ENCODE data around the gene TAC3.
"Not testable (repeated sequence)": the region's sequence is repeated elsewhere in the genome, so short reads cannot be mapped to it uniquely, and the experiment has no call there.

Gene TAC3

GRCh38 chr12:57033431-57033830 lies 17.1 kb upstream of the TAC3 start:
- no peak for DNase-seq

GRCh38 chr12:57031789-57032188 lies 15.5 kb upstream of the TAC3 start:
- DNase-seq = no peak

GRCh38 chr12:57031138-57031725 lies 14.9 kb upstream of the TAC3 start:
- peak; percentile 34 to 62 (median 56) for DNase-seq

- no peak for DNase-seq
Observed at GRCh38 chr12:57029457-57029856, 13.1 kb upstream of the TAC3 start.

- no peak for DNase-seq
Observed at GRCh38 chr12:57027805-57028153, 11.4 kb upstream of the TAC3 start.

- no peak for DNase-seq
Observed at GRCh38 chr12:57027011-57027804, 10.9 kb upstream of the TAC3 start.

- no peak for DNase-seq
Observed at GRCh38 chr12:57025196-57025595, 8.9 kb upstream of the TAC3 start.

GRCh38 chr12:57022324-57022723 lies 6.0 kb upstream of the TAC3 start:
- DNase-seq = not testable (repeated sequence)

GRCh38 chr12:57019983-57020719 lies 3.8 kb upstream of the TAC3 start:
- DNase-seq = no peak

GRCh38 chr12:57018906-57019305 lies 2.6 kb upstream of the TAC3 start:
- no peak for DNase-seq

GRCh38 chr12:57018353-57018752 lies 2.0 kb upstream of the TAC3 start:
- DNase-seq = not testable (repeated sequence)

- peak in 1 of 4 experiments; percentile 8 for DNase-seq
Observed at GRCh38 chr12:57012600-57013465, 3.5 kb downstream of the TAC3 start.

GRCh38 chr12:57011438-57012424 lies 4.6 kb downstream of the TAC3 start:
- no peak for DNase-seq

- no peak for DNase-seq
Observed at GRCh38 chr12:57010627-57011247, 5.6 kb downstream of the TAC3 start.

GRCh38 chr12:57009949-57010626 lies 6.2 kb downstream of the TAC3 start:
- no peak for DNase-seq

- peak; percentile 49 to 83 (median 68) for DNase-seq
Observed at GRCh38 chr12:57008178-57008577, 8.2 kb downstream of the TAC3 start.

- DNase-seq = no peak
Observed at GRCh38 chr12:57006809-57007475, 9.4 kb downstream of the TAC3 start.

- DNase-seq = peak; percentile 71 to 94 (median 82)
Observed at GRCh38 chr12:57005980-57006808, 10.1 kb downstream of the TAC3 start, which contains the start of gene ZBTB39. Gene ZBTB39 (minus strand): TSS chr12:57006546. CDS start chr12:57004917, 1,629 bp downstream.

GRCh38 chr12:57004651-57005050 lies 11.7 kb downstream of the TAC3 start:
- DNase-seq = no peak

All from suppressor macrophage (primary cell).